ENCODE measurements around the gene CRLF1.

The CRLF1 gene

GRCh38 chr19:18616023-18616422 is 9.4 kb upstream of the CRLF1 start:
- Histone ChIP-seq H3K4me1 (ENCODE audit: low read length) (no peaks in the 10 kb centered on the region), H3K27me3 (replicated peaks; ENCODE audit: insufficient read depth, low read length) (peaks cover 75% of the 10 kb centered on the region), H4K20me1 (ENCODE audit: insufficient read depth, low read length) (no peaks in the 10 kb centered on the region), H3K9me3 (replicated peaks; ENCODE audit: insufficient read depth, low read length) (no peaks in the 10 kb centered on the region), H3K36me3 (replicated peaks; ENCODE audit: insufficient read depth, low read length) (no peaks in the 10 kb centered on the region), H3K27ac (ENCODE audit: low read length) (no peak overlapping the region), H3F3A (ENCODE audit: insufficient read depth, low read length) (no peaks in the 10 kb centered on the region), H3K79me2 (ENCODE audit: low read length) (no peaks in the 10 kb centered on the region), H2AFZ (ENCODE audit: low read length) (no peak overlapping the region), H3K4me2 (ENCODE audit: low read depth, low read length) (no peak overlapping the region), H3K4me3 (ENCODE audit: low read length) (no peak overlapping the region), H3K9ac (ENCODE audit: low read length) (no peak overlapping the region), H3K9me2 (replicated peaks; ENCODE audit: insufficient read depth, low read length) (no peaks in the 10 kb centered on the region)
- no peak for DNase-seq
- TF ChIP-seq CTCF (IDR thresholded peaks at IDR 0.05; ENCODE audit: low read length): no peak
- no peak for TF ChIP-seq EZH2phosphoT487 (IDR thresholded peaks at IDR 0.05; ENCODE audit: low read length)
- no peak for TF ChIP-seq EZH2 (optimal IDR thresholded peaks at IDR 0.05; ENCODE audit: low read depth, low read length)

GRCh38 chr19:18613589-18614234 is 7.1 kb upstream of the CRLF1 start:
- no peaks in the 10 kb centered on the region for H3K79me2 ChIP-seq (ENCODE audit: low read length)
- H3K9me3 ChIP-seq (replicated peaks; ENCODE audit: insufficient read depth, low read length): no peaks in the 10 kb centered on the region
- no peak overlapping the region for H3K27ac ChIP-seq (ENCODE audit: low read length)
- no peaks in the 10 kb centered on the region for H3K9me2 ChIP-seq (replicated peaks; ENCODE audit: insufficient read depth, low read length)
- no peak overlapping the region for H3K4me3 ChIP-seq (ENCODE audit: low read length)
- TF ChIP-seq EZH2phosphoT487 (IDR thresholded peaks at IDR 0.05; ENCODE audit: low read length) (no peak), EZH2 (optimal IDR thresholded peaks at IDR 0.05; ENCODE audit: low read depth, low read length) (no peak), CTCF (IDR thresholded peaks at IDR 0.05; ENCODE audit: low read length) (no peak)
- H4K20me1 ChIP-seq (ENCODE audit: insufficient read depth, low read length): no peaks in the 10 kb centered on the region
- no peak for DNase-seq
- no peaks in the 10 kb centered on the region for H3K4me1 ChIP-seq (ENCODE audit: low read length)
- H3K4me2 ChIP-seq (ENCODE audit: low read depth, low read length): no peak overlapping the region
- peaks cover 91% of the 10 kb centered on the region for H3K27me3 ChIP-seq (replicated peaks; ENCODE audit: insufficient read depth, low read length)
- H3K36me3 ChIP-seq (replicated peaks; ENCODE audit: insufficient read depth, low read length): no peaks in the 10 kb centered on the region
- no peak overlapping the region for H3K9ac ChIP-seq (ENCODE audit: low read length)
- H2AFZ ChIP-seq (ENCODE audit: low read length): no peak overlapping the region
- no peaks in the 10 kb centered on the region for H3F3A ChIP-seq (ENCODE audit: insufficient read depth, low read length)

- Histone ChIP-seq H2AFZ (ENCODE audit: low read length) (no peak within 1 kb of the TSS), H3K9ac (ENCODE audit: low read length) (no peak within 1 kb of the TSS), H3K4me2 (ENCODE audit: low read depth, low read length) (peak within 1 kb of the TSS; percentile 57), H3F3A (ENCODE audit: insufficient read depth, low read length) (no peaks in the 10 kb centered on the region), H3K27ac (ENCODE audit: low read length) (no peak within 1 kb of the TSS), H4K20me1 (ENCODE audit: insufficient read depth, low read length) (no peaks in the 10 kb centered on the region), H3K4me1 (ENCODE audit: low read length) (no peaks in the 10 kb centered on the region), H3K27me3 (replicated peaks; ENCODE audit: insufficient read depth, low read length) (peaks cover 98% of the 10 kb centered on the region), H3K36me3 (replicated peaks; ENCODE audit: insufficient read depth, low read length) (no peaks in the 10 kb centered on the region), H3K4me3 (ENCODE audit: low read length) (peak within 1 kb of the TSS; percentile 29), H3K79me2 (ENCODE audit: low read length) (no peaks in the 10 kb centered on the region), H3K9me3 (replicated peaks; ENCODE audit: insufficient read depth, low read length) (no peaks in the 10 kb centered on the region), H3K9me2 (replicated peaks; ENCODE audit: insufficient read depth, low read length) (no peaks in the 10 kb centered on the region)
- no peak for DNase-seq
- TF ChIP-seq EZH2 (optimal IDR thresholded peaks at IDR 0.05; ENCODE audit: low read depth, low read length): peak; percentile 70
- TF ChIP-seq EZH2phosphoT487 (IDR thresholded peaks at IDR 0.05; ENCODE audit: low read length): no peak
Measured at GRCh38 chr19:18612772-18613588, 6.4 kb upstream of the CRLF1 start, which contains the start of gene TMEM59L. TMEM59L (plus strand) TSS chr19:18612870; CDS start chr19:18612959, 89 bp downstream.
